ENCODE measurements around the gene APBA1.

The APBA1 gene

DNA sequence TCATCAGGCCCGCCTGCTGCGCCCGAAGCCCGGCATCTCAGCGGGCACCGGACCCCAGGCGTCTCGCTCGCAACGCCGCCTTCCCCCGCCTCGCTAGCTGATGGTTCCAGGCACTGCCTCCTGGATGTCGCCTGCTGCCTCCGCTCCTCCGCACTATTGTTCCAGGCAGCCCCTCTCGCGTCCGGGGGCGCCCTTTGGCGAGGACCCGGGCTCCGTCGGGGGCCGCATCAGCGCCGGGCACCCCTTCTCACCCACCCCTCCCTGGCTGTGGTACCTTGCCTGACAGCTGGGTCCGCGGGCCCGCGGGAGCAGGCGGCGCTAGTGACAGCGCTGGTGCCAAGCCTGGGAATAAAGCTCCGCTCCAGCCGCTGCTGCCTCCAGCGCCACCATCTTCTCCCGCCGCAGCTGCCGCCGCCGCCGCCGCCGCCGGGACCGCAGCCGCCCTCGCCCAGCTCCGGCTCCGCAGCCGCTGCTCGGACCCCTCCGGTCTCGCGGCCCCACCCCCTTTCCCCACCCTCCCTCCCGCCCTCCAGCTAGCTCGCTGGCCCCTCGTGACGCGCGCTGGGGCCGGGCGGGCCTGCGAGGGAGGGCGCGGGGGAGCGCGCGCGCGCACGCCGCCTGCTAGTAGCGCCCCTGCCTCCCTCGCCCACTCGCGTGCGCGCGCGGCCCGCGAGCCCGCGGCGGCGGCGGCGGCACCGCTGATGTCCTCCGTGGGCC is at the start of gene APBA1:
TSS of gene APBA1 (minus strand) at position 493 of the 717 bp plus-strand sequence.
- DNase-seq (ENCODE audit: low read depth) = peak; percentile 52

DNA sequence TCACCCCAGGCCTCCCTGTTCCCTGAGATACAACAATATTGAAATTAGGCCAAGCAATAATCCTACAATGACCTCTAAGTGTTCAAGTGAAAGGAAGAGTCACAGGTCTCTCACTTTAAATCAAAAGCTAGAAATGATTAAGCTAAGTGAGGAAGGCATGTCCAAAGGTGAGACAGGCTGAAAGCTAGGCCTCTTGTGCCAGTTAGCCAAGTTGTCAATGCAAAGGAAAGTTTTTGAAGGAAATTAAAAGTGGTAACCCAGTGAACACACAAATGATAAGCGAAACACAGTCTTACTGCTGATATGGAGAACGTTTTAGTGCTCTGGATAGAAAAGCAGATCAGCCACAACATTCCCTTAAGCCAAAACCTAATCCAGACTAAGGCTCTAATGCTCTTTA is 47.8 kb upstream of the APBA1 start:
- no peak for DNase-seq (ENCODE audit: low read depth)

DNA sequence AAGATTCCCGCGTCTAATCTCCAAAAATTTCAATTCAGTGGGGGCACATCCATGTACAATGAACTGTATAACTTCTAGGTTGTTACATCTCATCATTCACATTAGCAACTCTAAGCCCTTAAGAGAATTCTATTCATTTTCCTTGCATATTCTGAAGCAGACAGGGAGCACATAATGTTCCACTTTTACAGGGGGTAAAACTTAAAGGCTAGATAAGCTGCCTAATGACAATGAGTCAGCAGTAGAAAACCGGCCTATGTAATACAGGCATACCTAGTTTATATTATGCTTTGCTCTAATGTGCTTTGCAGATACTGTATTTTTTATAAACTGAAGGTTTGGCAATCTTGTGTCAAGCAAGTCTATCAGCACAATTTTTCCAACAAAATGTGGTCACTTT is 47.2 kb upstream of the APBA1 start:
- no peak for DNase-seq (ENCODE audit: low read depth)

DNA sequence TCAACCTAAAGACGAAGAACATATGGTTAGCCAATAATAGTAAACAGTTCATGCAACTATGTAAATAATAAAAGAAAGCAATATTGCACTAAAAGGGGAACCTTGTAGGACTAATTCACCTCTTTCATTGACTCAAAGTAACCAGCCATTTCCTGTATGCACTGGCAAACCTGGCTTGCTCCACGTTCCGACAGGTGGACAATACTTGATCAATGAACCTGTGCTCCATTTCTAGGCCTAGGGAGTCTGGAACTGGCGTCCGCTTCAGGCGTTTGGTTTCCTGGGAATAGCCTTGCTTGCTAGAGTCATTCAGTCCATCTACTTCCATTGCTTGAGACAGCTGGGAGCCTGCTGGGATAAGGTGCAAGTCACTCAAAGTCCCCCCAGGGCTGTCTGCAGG is 46.0 kb upstream of the APBA1 start:
- no peak for DNase-seq (ENCODE audit: low read depth)

DNA sequence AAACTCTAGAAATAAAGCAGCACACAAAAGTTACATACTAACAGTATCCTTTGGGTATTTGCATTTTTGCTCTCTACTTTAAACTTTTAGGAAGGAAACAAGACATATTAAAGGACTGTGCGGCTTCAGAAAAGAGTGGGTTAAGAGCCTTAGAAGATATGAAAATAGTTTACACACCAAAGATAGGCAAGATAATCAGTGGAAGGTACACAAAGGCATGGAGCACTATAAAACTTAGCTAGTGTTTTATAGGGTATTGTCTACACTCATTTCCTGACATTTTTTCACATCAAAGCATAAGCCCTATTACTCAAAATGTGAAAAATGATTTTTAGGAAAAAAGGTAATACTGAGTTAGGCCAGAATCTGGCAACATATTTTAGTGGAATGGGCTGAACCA is 43.7 kb upstream of the APBA1 start:
- DNase-seq (ENCODE audit: low read depth) = no peak

DNA sequence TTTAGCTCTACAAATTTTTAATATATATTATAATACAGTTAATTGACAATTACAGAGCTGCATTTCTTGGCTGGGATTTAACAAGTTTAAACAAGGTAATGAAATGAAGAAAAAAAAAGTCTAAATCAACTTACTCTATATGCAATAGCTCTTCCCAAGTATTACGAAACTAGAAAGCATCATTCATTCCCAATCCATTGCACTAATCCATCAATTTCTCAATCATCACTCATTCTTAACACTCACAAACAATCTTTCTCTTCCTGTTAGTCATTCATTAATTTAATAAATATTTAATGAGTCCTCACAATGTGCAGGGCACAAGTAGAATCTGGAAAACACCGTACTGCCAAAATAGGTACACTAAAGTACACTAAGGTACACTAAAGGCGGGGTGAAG is 42.9 kb upstream of the APBA1 start:
- no peak for DNase-seq (ENCODE audit: low read depth)

DNA sequence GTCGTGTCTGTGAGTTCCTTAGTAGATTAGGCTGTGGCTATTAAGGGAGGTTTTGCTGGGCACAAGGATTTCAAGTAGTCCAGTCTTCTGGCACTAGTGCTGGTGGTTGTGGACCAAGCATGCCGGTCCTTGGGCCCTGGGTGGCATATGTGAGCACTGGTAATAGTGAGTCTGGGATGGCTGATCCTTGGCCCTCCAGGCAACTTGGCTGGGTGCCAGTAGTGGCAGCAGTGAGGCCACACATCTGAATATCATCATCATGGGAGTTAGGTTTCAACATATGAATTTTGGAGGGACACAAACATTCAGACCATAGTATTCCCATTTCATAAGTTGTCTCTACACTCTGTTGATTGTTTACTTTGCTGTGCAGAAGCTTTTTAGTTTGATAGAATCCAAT is 25.3 kb upstream of the APBA1 start:
- DNase-seq (ENCODE audit: low read depth) = no peak

DNA sequence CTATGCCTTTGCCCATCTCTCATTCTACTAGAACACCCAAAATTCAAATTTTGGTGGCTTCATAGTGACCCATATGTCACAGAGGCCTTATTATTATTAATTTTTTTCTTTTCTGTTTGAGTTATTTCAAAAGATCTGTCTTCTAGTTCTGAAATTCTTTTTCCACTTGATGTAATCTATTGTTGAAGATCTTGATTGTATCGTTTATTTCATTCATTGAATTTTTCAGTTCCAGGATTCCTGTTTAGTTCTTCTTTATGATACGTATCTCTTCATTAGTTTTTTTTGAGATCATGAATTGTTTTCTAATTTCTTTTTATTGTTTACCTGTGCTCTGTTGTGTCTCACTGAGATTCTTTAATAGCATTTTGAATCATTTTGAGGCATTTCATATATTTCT is 24.6 kb upstream of the APBA1 start:
- no peak for DNase-seq (ENCODE audit: low read depth)

DNA sequence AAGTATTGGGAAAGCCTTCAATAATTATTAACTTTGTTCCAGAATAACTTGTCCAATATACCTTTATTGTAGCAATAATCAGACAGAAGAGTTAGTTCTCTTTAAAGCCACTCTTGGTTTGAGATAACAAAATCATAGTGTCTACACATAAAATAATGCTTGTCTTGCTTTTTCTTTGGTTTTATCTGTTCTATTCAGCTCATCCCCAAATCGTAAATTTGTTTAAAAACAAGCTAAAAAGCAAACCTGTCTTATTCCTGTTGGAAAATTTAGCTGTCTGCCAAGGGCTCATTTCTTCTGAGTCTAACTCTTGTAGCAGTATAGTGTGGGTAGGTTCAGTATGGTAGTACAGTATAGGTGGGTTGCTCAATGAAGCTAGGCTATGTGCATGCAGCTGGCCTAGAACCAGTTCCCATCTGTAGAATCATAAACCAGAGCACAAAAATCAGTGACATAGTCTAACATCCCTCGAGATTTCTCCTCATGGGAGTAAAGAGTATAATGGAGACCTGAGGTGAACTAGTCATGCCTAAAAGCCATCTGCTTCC is 17.9 kb upstream of the APBA1 start:
- DNase-seq (ENCODE audit: low read depth) = no peak

DNA sequence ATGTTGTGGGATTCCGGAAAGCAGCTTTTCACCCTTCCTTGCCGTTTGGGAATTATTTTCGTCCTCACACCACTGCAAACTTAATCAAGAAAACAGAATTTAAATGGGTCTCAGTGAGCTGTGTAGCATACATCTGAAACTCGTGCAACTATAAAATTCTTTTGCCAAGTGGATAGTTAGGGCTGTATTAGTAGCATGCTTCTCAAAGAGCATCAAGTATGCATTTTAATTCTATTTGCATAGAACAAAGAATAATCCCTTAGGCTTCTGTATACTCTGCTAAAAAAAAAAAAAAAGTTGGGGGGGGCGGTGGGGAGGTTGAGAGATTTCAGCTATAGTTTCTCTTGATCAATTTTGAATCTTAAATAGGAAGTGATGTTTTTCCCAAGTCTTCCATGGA is 11.8 kb upstream of the APBA1 start:
- no peak for DNase-seq (ENCODE audit: low read depth)

DNA sequence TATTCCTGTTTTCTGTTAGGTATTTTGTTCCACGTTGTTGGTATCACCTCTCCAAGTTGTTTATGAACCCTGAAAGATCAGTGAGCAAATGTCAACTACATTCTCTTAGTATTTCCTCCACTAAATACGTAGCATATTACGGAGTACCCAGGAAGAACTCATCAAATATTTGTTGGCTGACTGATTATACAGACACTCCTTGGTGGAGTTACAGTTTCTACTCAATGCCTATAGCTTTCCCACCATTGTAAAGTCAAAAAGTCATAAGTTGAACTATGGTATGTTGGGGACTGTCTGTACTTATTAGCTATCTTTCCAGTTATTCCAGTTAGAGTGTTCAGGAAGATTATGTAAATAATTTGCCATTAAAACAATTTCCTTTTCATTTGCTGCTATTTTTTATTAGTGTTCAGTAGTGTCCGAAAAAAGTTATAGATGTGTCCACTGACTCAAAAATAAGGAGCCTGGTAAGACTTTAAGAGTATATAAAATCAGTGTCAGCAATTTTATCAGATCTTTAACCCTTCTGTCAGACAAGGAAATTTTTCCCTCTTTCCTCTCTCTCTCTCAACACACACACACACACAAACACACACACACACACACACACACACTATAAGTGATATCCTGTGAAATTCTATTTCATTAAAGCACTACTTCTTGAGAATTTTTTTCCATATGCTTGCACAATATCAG is 6.8 kb upstream of the APBA1 start:
- DNase-seq (ENCODE audit: low read depth) = peak; percentile 15

DNA sequence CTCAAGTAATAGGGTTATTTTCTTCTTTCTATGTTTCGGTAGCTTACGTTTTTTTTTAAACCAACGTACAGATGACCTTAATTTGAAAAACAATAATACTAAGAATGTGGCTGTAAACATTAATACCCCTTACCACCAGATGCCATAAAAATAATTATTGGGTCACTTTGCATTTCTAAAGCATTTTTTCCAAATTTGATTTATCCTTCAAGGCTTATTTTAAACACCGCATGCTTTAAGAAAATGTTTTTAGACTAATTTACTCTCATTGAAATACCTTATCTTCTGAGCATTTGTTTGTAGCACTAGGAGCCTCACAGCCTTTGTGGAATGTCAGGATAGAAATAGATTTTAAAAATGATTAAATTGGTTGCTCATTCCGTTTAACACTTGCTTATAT is 5.8 kb upstream of the APBA1 start:
- no peak for DNase-seq (ENCODE audit: low read depth)

DNA sequence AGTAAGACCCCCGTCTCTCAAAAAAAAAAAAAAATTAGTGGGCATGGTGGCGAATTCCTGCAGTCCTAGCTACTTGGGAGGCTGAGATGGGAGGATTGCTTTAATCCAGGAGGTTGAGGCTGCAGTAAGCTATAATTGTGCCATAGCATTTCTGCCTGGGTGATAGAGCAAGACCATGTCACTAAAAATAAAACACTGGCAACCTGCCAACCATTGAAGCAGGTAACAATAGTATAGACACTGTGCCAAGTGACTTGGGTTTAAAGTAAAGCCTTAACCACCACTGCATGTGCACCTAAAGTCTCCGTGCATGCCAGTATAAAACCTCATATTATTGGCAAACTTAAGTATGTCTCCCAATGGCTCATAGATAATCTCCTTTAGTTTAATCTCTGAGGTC is 3.4 kb upstream of the APBA1 start:
- no peak for DNase-seq (ENCODE audit: low read depth)

DNA sequence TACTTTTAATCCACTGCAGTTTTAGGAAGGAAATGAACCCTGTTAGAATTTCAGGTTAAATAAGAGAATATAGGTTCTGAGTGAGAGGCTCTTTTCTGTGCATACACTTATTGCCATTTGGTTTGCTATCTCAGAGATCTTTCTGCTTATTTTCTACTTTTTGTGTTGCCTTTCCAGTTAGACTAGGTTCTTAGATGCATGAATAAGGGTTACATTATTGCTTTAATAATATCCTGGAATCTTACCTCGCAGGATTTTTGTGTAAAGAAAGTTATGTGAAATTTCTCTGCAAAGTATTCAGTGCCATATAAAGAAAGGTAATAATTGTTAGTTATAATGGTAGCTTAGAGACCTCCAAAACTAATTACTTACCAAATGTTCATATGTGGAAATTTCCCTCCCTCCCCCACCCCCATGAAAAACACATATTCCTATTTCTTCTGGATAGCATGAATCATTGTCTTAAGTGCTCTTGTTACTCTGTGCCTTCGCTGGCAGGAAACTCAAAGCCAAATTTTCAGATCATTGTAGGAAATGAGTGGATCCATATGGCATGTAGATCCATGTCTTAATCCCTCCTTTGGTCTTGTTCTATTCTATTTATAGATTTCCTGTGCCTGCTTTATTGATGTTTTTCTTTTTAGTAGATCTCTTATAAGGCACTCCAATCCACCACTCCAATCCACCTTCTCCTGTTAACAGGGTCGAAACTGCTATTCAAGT is 2.7 kb upstream of the APBA1 start:
- peak; percentile 75 for DNase-seq (ENCODE audit: low read depth)

DNA sequence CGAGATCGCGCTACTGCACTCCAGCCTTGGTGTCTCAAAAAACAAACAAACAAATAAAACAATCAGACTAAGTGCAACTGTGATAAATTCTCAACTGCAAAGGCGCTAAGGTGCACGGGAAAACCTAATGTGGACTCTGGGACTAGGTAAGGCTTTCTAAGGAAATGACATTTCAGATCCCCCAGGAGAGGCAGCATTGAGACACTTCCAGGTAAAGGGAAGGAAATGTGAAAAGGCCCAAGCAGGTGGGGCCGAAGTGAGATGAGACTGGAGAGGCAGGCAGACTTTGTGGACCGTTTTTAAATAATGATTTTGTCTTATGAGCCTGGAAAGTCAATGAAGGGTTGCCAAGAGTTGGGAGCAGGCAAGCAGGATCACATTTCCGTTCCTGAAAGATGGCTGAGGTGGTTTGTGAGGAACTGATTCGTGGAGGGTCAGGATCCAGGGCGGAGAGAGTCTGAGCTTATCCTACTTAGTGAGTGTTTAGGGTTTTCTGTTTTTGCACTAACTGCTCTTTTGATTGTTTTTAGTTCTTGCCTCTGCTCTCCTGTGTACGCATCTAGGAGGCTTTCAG is 2.0 kb upstream of the APBA1 start:
- no peak for DNase-seq (ENCODE audit: low read depth)

DNA sequence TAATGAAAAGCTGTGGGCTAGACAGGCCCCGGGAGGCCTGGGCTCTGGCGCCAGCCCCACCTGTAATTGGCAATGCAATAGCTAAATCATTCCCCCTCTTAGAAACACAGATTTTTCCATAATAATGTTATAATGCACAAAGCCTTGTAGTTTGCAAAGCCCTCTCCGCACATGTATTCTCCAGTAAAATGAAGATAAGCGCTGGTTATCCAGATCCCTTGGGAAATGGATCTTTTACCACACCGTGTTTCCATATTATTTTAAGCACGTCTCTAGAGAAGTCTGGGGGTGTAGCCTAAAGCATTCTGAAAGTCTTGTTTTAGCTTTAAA is 1.1 kb upstream of the APBA1 start:
- no peak for DNase-seq (ENCODE audit: low read depth)

DNA sequence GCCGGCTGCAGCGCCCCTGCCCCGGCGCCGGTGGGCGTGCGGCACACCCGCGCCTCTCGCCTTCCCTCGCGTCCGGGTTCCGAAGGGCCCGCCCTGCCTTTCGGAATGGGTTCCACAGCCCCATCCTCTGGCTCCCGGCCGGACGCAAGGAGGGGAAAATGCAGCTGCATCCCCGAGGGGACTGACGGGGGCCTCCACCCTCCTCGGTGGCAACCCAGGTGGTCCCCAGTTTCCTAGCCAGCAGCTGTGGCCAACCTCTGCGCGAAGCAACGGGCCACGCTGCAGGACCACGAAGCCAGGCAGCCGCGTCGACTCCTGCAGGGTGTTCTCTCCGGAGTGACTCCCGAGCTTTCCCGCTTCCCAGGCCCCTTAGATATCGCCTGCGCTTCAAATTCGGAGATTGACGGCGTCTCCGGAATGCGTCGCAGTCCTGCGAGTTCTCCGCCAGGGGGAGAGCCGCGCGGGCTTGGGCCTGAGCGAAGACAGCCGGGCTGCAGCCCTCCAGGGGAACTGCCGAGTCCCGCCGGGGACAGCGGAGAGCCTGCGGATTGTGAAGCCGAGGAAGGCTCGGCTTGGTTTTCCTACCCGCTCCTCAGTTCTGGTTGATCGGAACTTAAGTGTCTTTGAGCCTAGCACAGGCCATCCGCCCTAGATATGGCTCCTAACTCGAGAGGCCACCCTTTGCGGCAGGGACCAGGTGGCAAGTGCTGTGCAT is 582 bp upstream of the APBA1 start:
- DNase-seq (ENCODE audit: low read depth) = peak; percentile 93

DNA sequence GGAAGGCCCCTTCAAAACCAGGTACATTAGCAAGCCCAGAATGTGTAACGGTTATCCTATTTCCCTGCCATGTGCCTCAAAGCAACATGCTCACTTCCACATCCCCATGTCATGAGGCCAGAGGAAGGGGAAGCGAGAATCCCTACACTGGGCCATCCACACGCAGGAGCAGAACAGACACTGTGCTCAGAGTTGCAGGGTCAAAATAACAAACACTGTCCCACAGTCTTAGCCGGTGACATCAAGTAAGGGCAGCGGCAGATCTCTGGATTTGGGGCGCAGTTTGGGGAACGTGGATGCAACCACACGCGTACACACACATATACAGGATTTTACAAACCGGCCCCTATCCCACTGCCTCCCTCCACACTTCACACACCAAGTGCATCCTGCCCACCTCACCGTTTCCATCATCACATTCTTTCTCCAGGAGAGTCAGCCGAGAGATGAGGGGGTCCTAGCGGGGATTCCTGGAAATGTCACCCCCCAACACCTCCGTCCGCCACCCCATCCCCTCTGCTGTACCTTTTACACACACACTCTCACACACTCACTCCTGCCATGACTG is 776 bp downstream of the APBA1 start:
- no peak for DNase-seq (ENCODE audit: low read depth)

DNA sequence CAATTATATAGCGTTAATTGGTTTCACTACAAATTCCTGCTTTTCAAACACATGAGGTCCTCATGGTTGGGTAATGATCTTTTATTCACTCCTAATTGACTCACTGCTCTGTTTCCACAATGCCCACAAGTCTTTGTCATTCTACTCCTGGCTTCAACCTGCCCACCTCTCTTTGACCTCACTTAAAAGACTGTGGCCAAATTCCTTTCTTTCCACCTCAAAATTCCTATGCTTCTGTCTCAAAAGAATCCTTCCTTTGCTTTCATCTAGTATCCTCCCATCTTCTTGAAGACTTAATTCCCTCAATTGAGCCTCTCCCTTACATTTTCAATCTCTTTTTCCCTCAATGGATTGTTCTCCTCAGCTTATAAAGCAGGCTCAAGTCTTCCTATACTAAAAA is 4.9 kb downstream of the APBA1 start:
- no peak for DNase-seq (ENCODE audit: low read depth)

DNA sequence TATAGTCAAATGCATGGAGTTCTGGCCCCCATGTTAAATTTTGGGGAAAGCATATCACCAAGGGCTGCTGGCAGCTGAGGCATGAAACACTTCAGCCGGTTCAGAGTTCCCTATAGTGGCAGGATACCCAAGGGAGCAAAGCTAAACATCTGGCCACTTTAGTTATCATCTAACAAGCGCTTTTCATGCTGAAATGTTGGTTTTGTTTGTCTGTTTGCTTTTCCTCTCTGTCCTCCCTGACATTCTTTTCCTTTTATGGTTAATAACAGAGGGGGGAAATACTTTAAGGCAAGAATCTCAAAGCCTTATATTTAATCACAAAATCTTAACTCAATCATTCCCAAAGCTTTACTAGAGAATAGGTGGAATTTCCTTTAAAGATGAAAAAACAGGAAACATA is 11.9 kb downstream of the APBA1 start:
- no peak for DNase-seq (ENCODE audit: low read depth)

DNA sequence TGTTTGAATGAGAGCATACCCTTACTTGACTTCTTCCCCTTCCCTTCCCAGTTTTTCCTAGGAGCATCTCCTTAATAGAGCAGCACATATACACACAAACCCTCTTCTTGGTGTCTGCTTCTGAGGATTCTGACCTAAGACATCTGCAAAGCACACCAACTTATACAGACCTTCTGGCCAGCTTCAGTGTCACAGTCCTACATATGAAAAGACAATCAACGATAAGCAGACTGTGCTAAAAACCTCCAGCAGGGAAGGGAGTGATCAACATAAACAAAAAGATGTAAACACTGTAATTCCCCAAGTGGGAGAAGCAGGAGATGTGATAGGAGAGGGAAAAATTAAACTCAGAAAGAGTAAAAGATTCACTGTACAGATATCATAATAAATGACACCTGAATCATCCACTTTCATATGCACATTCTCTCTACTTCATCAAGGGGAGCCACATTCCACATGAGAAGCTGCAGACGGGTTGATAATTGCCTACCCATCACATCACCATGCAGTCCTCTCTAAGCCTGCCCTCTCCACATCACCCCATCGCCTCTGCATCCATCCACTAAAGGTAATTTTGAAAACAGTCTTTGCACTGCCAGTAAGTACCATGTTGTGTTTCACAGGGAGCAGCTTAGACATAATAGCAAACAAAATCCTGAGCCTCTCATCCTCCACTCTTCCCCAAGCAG is 13.0 kb downstream of the APBA1 start:
- no peak for DNase-seq (ENCODE audit: low read depth)

Measured in ELR (cell line).